Testis (tissue), 2 donors: ENCODE results near the gene HELB.

Experiments used
- CTCF ChIP-seq, 3 experiments: fragments of 450-650 bp in 2 of 3; fragments of 200-600 bp in 1 of 3; sonication (generic) in 1 of 3; IDR thresholded peaks; one replicate each; pipeline ENCODE4 v1.5.1; 2016 to 2019; ENCODE audit warnings: antibody characterized with exemption in 3 of 3, mild to moderate bottlenecking in 2 of 3, moderate library complexity in 1 of 3
- POLR2A ChIP-seq: fragments of 450-650 bp; IDR thresholded peaks from one replicate; pipeline ENCODE4 v1.6.1; 2017; ENCODE audit warnings: antibody characterized with exemption, mild to moderate bottlenecking, moderate library complexity

- TF ChIP-seq CTCF (IDR thresholded peaks at IDR 0.05) (no peak), POLR2A (no peak)
Observed at GRCh38 chr12:66275040-66275439, 27.3 kb upstream of the HELB start.
